K562 (cell line): ENCODE results near the gene DNMT3A. TPM values are rescaled to one million over a fixed set of nuclear protein-coding genes. Genes with fewer than 3 reads are reported as not detected.
A peak's percentile ranks its signal among the peaks of the same experiment; 100 is the strongest.

Experiments
- CUX1 ChIP-seq: fragments of 200-800 bp; sonication (Bioruptor generic); IDR thresholded peaks from 2 replicates; pipeline ENCODE4 v1.6.1; 2016; ENCODE audit warnings: missing genetic modification characterization, missing compliant biosample characterization
- HOXB6 ChIP-seq: fragments of 250-450 bp; sonication (Bioruptor Pico); IDR thresholded peaks from 2 replicates; pipeline ENCODE4 v1.5.1; 2022; ENCODE audit warnings: mild to moderate bottlenecking, borderline replicate concordance
- NFIX ChIP-seq: fragments of 250-450 bp; sonication (Bioruptor Pico); IDR thresholded peaks from 2 replicates; pipeline ENCODE4 v1.4.0; 2020; ENCODE audit warnings: low read depth, mild to moderate bottlenecking, moderate library complexity
- NKRF ChIP-seq: fragments of 450-650 bp; IDR thresholded peaks from 2 replicates; pipeline ENCODE4 v1.6.1; 2016; ENCODE audit warnings: borderline replicate concordance
- PRMT5 ChIP-seq: sonication (generic); formaldehyde crosslinking; IDR thresholded peaks from 2 replicates; pipeline ENCODE4 v1.5.0; 2020; ENCODE audit warnings: missing genetic modification reagents
- REST ChIP-seq, 2 experiments: fragments of 450-650 bp; formaldehyde crosslinking in 1 of 2; IDR thresholded peaks; 2 replicates each; pipeline versions ENCODE4 v1.4.0 to v1.6.1; 2014 to 2020; ENCODE audit warnings: mild to moderate bottlenecking in 2 of 2, borderline replicate concordance in 1 of 2, low read depth in 1 of 2
- USF1 ChIP-seq: sonication (generic); formaldehyde crosslinking; IDR thresholded peaks from 2 replicates; pipeline ENCODE4 v1.9.0; 2022; ENCODE audit warnings: mild to moderate bottlenecking, missing genetic modification reagents
- XRCC5 ChIP-seq: fragments of 200-400 bp; formaldehyde crosslinking; IDR thresholded peaks from 2 replicates; pipeline ENCODE4 v1.6.1; 2017; ENCODE audit warnings: low read depth, mild to moderate bottlenecking, low read length
- ZBTB7A ChIP-seq: IDR thresholded peaks from 2 replicates; pipeline ENCODE4 v1.6.1; 2011; ENCODE audit warnings: low read depth, mild to moderate bottlenecking, low read length, moderate library complexity, borderline replicate concordance; ENCODE audit not compliant: control insufficient read depth
- polyA plus RNA-seq, 8 experiments: library from polyadenylated mRNA; depleted of rRNA in 4 of 8; stranded (reverse) in 5 of 8; unstranded in 3 of 8; fragments of >200 nt; fragmentation: Nextera tagmentation in 2 of 8; fragmentation: Illumina TruSeq in 1 of 8; extraction: Ambion mirVana in 2 of 8; extraction: Trizol in 1 of 8; gene quantifications; 2 replicates each; pipeline versions ENCODE4 v1.2.1 to v1.2.3, GENCODE V29; 2011 to 2014; ENCODE audit warnings: inconsistent platforms in 1 of 8, missing spikeins in 1 of 8
- total RNA-seq, 7 experiments: library from RNA; depleted of rRNA in 6 of 7; stranded (reverse); fragments of >200 nt in 6 of 7; fragmentation: Illumina TruSeq in 2 of 7; extraction: Trizol in 2 of 7; gene quantifications; 2 replicates each; pipeline versions ENCODE4 v1.2.1 to v1.2.3, GENCODE V29; 2011 to 2021; ENCODE audit warnings: low replicate concordance in 1 of 7

Gene DNMT3A
- total and polyA plus RNA-seq, 9 of the 15 experiments (the other 6 are each of a cell fraction or from before 2014, with no cell fraction given), result 3.0 to 16.0 (median 6.1) TPM

GRCh38 chr2:25252291-25253152, 89.2 kb downstream of the DNMT3A start (continued):
- TF ChIP-seq NKRF (no peak), PRMT5 (CRISPR knock-in tag) (no peak), ZBTB7A (peak; percentile 88; the same call in 1 of the 2 replicates), CUX1 (no peak), REST (IDR thresholded peaks at IDR 0.05; ENCODE audit: borderline replicate concordance) (peak; percentile 16; the same call in 1 of the 2 replicates), REST (CRISPR knock-in tag; IDR thresholded peaks at IDR 0.05; ENCODE audit: low read depth) (no peak), NFIX (no peak), XRCC5 (no peak), USF1 (CRISPR knock-in tag) (peak; percentile 44; the same call in 1 of the 2 replicates), HOXB6 (CRISPR knock-in tag) (no peak)
